ENCODE data around the gene LY6G6F.
A peak's percentile ranks its signal among the peaks of the same experiment; 100 is the strongest.

Gene LY6G6F

DNA sequence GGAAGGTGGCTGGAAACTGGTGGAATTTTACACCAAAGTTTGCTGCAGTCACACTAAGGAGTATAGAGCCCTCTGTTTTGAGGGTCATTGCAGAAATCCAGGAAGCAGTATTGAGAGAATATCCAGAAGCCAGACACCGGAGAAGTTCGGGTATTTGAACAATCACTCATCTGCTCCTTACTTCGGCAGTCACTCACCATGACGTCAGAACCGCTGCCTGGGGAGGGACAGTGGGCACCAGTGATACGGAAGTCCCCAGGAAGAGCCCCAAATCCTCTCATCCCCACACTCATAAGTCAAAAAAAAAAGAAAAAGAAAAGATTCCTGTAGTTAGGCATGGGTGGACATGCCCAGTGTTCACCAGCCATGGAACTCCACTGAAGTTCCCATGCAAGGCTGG, 29.8 kb upstream of the LY6G6F start:
- DNase-seq (ENCODE audit: low read depth), result no peak

DNA sequence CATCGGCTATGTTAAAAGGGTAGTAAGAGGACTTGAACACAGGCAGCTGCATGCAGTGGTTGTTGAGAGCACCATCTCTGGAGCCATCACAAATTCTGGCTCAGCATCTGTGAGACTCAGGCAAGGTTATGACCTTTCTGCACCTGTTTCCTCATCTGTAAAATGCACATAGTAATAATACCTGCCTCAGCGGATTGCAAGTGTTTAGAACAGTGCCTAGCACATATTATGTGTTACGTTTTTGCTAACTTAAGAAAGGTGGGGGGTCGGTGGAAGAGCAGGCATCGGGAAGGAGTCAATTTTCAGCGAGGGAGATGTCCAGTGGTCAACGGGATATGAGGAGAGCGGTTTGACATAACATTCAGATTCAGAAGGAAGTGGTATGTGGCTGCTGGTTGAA, 28.7 kb upstream of the LY6G6F start:
- DNase-seq (ENCODE audit: low read depth), result no peak

GRCh38 chr6:31680226-31681134, 26.2 kb upstream of the LY6G6F start, which contains the start of gene LY6G5C:
Gene LY6G5C (minus strand): TSS chr6:31681067. CDS start chr6:31680373, 694 bp downstream.
- DNase-seq (ENCODE audit: low read depth), result peak; percentile 95

DNA sequence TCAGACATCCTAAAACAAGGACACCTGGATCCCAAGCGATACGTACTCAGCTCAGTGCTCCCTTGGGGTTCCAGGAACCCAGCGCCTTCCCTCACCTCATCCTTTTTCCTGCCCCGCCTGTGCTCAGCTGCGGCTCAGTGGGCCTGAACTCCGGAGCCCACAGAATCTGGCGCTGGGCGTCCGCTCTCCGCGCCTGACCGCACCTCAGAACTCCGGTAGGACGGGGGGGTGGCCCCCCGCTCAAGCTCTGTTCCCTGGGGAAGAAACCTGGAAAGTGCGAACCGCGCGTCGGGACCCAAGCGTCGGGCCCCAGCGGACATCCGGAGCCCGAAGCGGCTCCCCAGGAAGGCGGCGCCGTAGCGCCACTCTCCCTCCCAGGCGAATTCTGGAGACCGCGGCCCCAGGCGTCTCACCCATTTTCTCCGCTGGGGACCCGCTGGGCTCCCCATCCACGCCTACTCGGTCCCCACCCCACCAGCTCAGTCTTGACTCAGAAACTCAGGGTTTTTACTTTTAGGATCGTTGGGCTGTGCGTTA, 25.5 kb upstream of the LY6G6F start:
- DNase-seq (ENCODE audit: low read depth), result peak; percentile 31

- no peak for DNase-seq (ENCODE audit: low read depth)
Observed at GRCh38 chr6:31683591-31683990, 23.1 kb upstream of the LY6G6F start.

DNA sequence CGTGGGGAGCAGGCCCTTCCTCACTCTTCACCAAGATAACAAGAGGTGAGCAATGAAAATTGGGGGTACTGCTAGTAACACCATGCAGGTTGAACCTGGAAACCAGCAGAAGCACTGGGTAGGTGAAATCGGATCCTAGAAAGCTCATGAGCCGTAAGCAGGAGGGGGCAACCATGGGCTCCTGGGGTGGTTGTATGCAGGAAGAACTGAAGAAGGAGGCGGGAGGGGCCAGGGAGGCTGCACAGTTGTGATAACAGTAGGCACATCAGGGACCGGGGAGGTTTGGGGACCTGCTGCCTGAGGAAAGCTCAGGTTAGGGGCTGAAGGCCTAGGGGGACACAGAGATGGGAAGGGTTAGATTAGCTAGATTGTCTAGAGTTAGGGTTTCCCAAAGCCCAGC, 20.2 kb upstream of the LY6G6F start:
- no peak for DNase-seq (ENCODE audit: low read depth)

DNA sequence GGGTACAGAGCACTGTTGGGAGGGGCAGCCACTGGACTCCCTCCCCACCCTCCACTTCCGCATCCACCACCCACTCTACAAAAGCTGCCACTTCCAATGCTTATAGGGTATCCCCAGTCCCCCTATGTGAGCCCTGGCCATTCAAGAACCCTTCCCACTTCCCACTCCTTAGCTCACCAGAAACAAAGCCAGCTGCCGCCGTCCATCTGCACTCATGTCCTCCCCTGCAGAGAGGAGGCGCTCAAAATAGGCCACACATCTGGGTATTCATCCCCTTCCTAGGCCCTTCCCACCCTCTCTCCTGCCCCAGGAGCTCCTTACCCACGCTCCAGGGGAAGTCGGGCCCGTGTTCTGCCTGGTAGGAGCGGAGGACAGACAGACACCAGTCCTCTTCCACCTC, 19.3 kb upstream of the LY6G6F start:
- DNase-seq (ENCODE audit: low read depth), result no peak

GRCh38 chr6:31687860-31688693, 18.6 kb upstream of the LY6G6F start:
- no peak for DNase-seq (ENCODE audit: low read depth)

GRCh38 chr6:31689249-31690110, 17.2 kb upstream of the LY6G6F start:
- no peak for DNase-seq (ENCODE audit: low read depth)

GRCh38 chr6:31690231-31691077, 16.2 kb upstream of the LY6G6F start:
- no peak for DNase-seq (ENCODE audit: low read depth)

DNA sequence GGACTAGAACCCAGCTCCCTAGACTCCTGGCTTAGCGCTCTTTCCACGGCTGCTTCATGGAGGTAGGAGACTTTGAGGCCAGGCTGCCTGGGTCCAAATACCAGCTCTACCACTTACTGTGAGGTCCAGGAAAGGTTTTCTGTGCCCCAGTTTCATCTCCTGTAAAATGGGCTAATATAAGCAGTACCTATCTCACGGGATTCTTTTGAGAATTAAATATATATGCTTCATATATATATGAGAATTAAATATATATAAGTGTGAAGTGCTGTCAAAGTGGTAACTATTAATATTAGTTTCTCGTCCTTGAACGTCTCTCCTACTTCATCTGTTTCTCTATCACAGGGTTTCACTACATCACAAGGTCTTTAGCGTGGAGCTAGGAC, 15.6 kb upstream of the LY6G6F start:
- no peak for DNase-seq (ENCODE audit: low read depth)

DNA sequence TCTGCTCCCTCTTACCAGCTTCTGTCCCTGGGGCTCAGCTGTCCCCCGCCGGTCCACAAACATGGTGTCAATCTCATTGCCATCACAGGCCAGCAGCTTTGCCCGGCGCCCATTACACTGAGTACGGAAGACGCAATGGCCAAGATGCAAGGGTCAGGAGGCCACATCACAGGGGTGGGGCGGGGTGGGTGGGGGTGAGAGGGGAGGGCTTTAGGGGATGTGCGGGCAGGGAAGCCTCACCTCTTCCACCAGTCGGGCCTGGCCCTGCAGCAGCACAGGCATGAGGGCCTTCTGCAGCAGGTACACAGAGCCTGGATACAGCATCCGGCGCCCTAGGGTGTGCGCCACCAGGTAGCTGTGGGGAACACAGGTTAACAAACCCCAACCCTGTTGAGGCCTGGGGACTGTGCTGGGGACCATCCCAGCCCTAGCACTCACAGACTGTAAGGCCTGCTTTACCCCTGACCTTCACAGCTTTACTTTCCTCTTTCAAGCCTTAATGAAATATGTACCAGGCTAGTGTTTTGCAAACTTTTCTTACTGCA, 15.0 kb upstream of the LY6G6F start:
- DNase-seq (ENCODE audit: low read depth), result no peak

GRCh38 chr6:31692353-31692752, 14.3 kb upstream of the LY6G6F start:
- DNase-seq (ENCODE audit: low read depth), result no peak

DNA sequence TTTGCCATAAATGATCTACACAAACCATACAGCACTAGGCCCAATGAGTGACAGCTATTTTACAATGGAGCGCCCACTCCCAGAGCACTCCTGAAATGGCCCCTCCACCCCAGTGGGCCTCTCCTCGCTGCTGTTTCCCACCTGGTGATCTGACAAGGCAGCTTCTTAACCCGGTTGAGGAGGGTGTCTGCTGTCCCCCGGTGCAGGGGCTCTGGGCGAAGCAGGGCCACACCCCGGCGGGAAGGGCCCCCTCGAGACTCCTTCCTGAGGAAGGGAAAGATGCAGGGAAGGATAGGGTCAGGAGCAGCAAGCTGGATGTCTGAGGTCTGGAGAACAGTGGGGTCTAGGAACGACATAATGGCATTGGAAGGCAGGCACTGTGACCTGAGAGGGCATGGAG, 13.8 kb upstream of the LY6G6F start:
- DNase-seq (ENCODE audit: low read depth), result no peak

DNA sequence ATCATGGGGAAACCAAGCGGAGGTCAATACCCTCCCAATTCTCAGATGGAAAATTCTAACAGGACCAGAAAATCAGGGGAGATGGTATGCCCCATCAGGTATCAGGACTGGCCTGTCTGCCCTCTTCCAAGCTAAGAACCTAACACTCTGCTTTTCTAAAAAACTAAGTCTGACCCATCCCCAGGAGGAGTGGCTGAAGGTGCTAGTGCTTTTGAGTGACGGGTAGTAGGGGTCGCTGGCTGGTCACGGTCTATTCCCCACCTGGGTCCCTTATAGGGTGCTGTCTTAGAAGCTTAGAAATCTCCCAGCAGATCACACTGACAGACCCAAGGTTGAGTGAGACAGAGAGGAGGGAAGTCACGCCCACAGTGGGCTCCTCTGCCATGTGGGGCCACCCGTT, 13.1 kb upstream of the LY6G6F start:
- no peak for DNase-seq (ENCODE audit: low read depth)

DNA sequence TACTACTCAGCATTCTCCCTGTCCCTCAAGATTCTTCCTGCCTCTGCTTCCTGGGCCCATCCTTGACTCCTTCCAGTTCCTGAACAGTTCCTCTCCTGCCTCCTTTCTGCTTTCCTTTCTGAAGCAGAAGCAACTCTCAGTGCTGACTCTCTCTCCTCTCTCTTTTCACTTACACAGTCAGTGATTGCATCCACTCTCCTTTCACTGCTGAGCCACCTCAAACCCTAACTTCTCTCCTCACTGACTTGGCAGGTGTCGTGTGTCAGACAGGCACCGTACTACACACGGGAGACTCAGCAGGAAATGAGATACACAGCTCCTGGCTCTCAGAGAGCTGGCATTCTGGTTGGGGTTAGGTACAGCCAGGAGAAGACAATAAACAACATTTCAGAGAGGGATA, 9.1 kb upstream of the LY6G6F start:
- DNase-seq (ENCODE audit: low read depth), result no peak

- no peak for DNase-seq (ENCODE audit: low read depth)
Observed at GRCh38 chr6:31700740-31701401, 5.8 kb upstream of the LY6G6F start.

GRCh38 chr6:31701666-31702404, 4.8 kb upstream of the LY6G6F start:
- DNase-seq (ENCODE audit: low read depth), result no peak

- no peak for DNase-seq (ENCODE audit: low read depth)
Observed at GRCh38 chr6:31702405-31702818, 4.3 kb upstream of the LY6G6F start.

All from fibroblast of gingiva (primary cell).